ENCODE results near the gene TBC1D17.

Gene TBC1D17

GRCh38 chr19:49853852-49854377 lies 23.6 kb upstream of the TBC1D17 start:
- no peak for TF ChIP-seq CTCF (IDR thresholded peaks at IDR 0.05; ENCODE audit: extremely low read depth, missing control alignments)
- no peak for DNase-seq (ENCODE audit: low spot score)

- DNase-seq (ENCODE audit: low spot score): no peak
- TF ChIP-seq CTCF (IDR thresholded peaks at IDR 0.05; ENCODE audit: extremely low read depth, missing control alignments): no peak
Measured at GRCh38 chr19:49854378-49855263, 22.9 kb upstream of the TBC1D17 start.

- DNase-seq (ENCODE audit: low spot score): no peak
- TF ChIP-seq CTCF (IDR thresholded peaks at IDR 0.05; ENCODE audit: extremely low read depth, missing control alignments): no peak
Measured at GRCh38 chr19:49855277-49855675, 22.2 kb upstream of the TBC1D17 start.

- no peak for DNase-seq (ENCODE audit: low spot score)
- TF ChIP-seq CTCF (IDR thresholded peaks at IDR 0.05; ENCODE audit: extremely low read depth, missing control alignments): no peak
Measured at GRCh38 chr19:49855676-49856573, 21.6 kb upstream of the TBC1D17 start.

GRCh38 chr19:49856574-49857021 lies 20.9 kb upstream of the TBC1D17 start:
- no peak for DNase-seq (ENCODE audit: low spot score)
- TF ChIP-seq CTCF (IDR thresholded peaks at IDR 0.05; ENCODE audit: extremely low read depth, missing control alignments): no peak

GRCh38 chr19:49857061-49857837 lies 20.3 kb upstream of the TBC1D17 start:
- no peak for DNase-seq (ENCODE audit: low spot score)

More at GRCh38 chr19:49857061-49857837, 20.3 kb upstream of the TBC1D17 start:
- no peak for TF ChIP-seq CTCF (IDR thresholded peaks at IDR 0.05; ENCODE audit: extremely low read depth, missing control alignments)

All from GM20000 (cell line).